HG02884 (cell line): ENCODE results near the gene SMIM1.
A peak's percentile ranks its signal among the peaks of the same experiment; 100 is the strongest.

Experiments
- ATAC-seq: cut with Tn5 transposase; IDR thresholded peaks from one replicate; pipeline ENCODE4 v1.9.1; 2021; ENCODE audit warnings: mild to moderate bottlenecking, moderate library complexity; ENCODE audit not compliant: unreplicated experiment

The SMIM1 gene

GRCh38 chr1:3753656-3754454 lies 18.7 kb upstream of the SMIM1 start:
- no peak for ATAC-seq

GRCh38 chr1:3756394-3756793 lies 16.2 kb upstream of the SMIM1 start:
- no peak for ATAC-seq

- ATAC-seq: no peak
These were observed 13.4 kb upstream of the SMIM1 start for GRCh38 chr1:3759164-3759563.

GRCh38 chr1:3759796-3760195 lies 12.8 kb upstream of the SMIM1 start:
- no peak for ATAC-seq

- ATAC-seq: no peak
These were observed 11.1 kb upstream of the SMIM1 start for GRCh38 chr1:3761296-3762010.

- ATAC-seq: no peak
These were observed 10.2 kb upstream of the SMIM1 start for GRCh38 chr1:3762151-3762872.

- ATAC-seq: no peak
These were observed 9.7 kb upstream of the SMIM1 start for GRCh38 chr1:3762873-3763228.

GRCh38 chr1:3763351-3764125 lies 9.0 kb upstream of the SMIM1 start:
- no peak for ATAC-seq

- ATAC-seq: no peak
These were observed 5.1 kb upstream of the SMIM1 start for GRCh38 chr1:3767328-3767925.

- no peak for ATAC-seq
These were observed 3.6 kb upstream of the SMIM1 start for GRCh38 chr1:3768811-3769390.

- no peak for ATAC-seq
These were observed 2.3 kb upstream of the SMIM1 start for GRCh38 chr1:3770047-3770765.

- ATAC-seq: no peak
These were observed 1.2 kb upstream of the SMIM1 start for GRCh38 chr1:3771108-3772026.

GRCh38 chr1:3772027-3772714 lies 378 bp upstream of the SMIM1 start:
- peak; percentile 59 for ATAC-seq

GRCh38 chr1:3773572-3774275 lies 1.2 kb downstream of the SMIM1 start:
- ATAC-seq: no peak

- no peak for ATAC-seq
These were observed 1.9 kb downstream of the SMIM1 start for GRCh38 chr1:3774276-3774945.

GRCh38 chr1:3774946-3775489 lies 2.5 kb downstream of the SMIM1 start:
- no peak for ATAC-seq
